ENCODE measurements around the gene ASB2. TPM values are rescaled to one million over a fixed set of nuclear protein-coding genes. Genes with fewer than 3 reads are reported as not detected.

The ASB2 gene
- total RNA-seq, 1 donor from 2014 or later: 19.8 TPM

DNA sequence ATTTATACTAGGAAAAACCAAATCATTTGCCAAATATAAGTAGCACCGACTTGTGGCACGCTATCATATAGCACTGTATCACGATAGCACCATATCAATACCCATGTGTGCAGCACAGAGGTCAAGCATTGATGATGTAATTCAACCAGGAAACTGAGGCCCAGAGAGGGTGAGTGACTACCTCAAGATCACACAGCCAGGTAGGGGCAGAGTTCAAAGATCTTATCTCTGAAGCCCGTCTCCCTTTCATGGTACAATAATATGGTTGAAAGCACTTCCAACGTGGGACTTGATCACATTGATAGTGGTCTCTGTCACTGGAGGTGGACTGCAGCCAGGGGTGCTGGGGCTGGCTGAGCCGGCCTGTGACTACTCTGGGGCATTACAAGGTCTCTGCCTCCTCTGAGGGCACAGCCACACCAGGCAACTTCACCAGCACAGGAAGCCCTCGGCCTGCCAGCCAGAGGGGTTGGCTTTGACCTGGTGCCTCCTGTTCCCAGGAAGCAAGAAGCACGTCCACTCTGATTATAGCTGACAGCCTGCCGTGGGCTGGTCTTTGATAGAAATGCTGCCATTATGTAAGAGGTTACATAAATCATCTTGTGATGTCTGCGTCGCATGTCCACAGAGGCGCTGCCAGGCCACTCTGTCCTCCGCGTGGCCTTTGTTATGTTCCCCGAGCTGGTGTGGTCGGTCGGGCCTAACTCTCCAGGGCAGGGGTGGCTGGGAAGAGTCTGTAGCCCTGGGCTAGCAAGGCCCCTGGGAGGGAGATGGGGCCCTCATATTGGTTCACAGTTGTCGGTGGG is 55.2 kb downstream of the ASB2 start:
- Mint-ChIP-seq H3K4me1 (ENCODE audit: low read depth) (no peaks in the 10 kb centered on the region), H3K9me3 (no peaks in the 10 kb centered on the region), H3K27ac (no peak overlapping the region), H3K4me3 (ENCODE audit: low read depth) (no peak overlapping the region), H3K27me3 (ENCODE audit: low read depth) (peaks cover 5% of the 10 kb centered on the region), H3K36me3 (ENCODE audit: low read depth) (no peaks in the 10 kb centered on the region)
- no peak for DNase-seq (ENCODE audit: low spot score)
- intact Hi-C loops (cut with micrococcal nuclease): no loop called here

DNA sequence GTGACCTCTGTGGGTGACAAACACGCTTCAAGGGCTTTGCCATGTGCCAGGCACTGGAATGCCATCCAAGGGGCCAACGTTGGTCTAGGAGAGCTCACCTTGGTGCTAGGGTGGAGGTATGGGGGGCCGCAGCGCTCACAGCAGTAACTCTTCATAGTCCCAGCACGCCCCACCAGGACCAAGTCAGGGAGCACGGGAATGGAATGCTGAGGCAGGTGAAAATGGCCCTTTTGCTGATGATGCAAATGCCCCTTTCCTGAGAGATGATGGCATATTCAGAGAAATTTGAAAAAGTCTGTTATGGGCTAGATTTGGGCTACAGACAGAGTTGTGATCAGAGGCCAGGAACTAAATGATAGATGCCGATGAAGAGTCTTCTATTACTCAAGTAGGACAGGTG is 59.2 kb downstream of the ASB2 start:
- Mint-ChIP-seq H3K4me3 (ENCODE audit: low read depth) (no peak overlapping the region), H3K4me1 (ENCODE audit: low read depth) (peaks cover 2% of the 10 kb centered on the region), H3K27ac (no peak overlapping the region), H3K27me3 (ENCODE audit: low read depth) (peaks cover 5% of the 10 kb centered on the region), H3K9me3 (peaks cover 4% of the 10 kb centered on the region), H3K36me3 (ENCODE audit: low read depth) (no peaks in the 10 kb centered on the region)
- no peak for DNase-seq (ENCODE audit: low spot score)
- intact Hi-C loops (cut with micrococcal nuclease): no loop called here

- intact Hi-C loops (cut with micrococcal nuclease): no loop called here
- H3K27ac Mint-ChIP-seq: no peak overlapping the region
- no peak for DNase-seq (ENCODE audit: low spot score)
- H3K4me3 Mint-ChIP-seq (ENCODE audit: low read depth): no peak overlapping the region
- peaks cover 5% of the 10 kb centered on the region for H3K27me3 Mint-ChIP-seq (ENCODE audit: low read depth)
- H3K9me3 Mint-ChIP-seq: peaks cover 4% of the 10 kb centered on the region
- H3K36me3 Mint-ChIP-seq (ENCODE audit: low read depth): no peaks in the 10 kb centered on the region
- peaks cover 2% of the 10 kb centered on the region for H3K4me1 Mint-ChIP-seq (ENCODE audit: low read depth)
These were observed 59.9 kb downstream of the ASB2 start for GRCh38 chr14:93916498-93916897.

GRCh38 chr14:93915800-93916199 is 60.6 kb downstream of the ASB2 start:
- DNase-seq (ENCODE audit: low spot score): no peak
- Mint-ChIP-seq H3K27me3 (ENCODE audit: low read depth) (peaks cover 5% of the 10 kb centered on the region), H3K27ac (no peak overlapping the region), H3K4me3 (ENCODE audit: low read depth) (no peak overlapping the region), H3K9me3 (peaks cover 4% of the 10 kb centered on the region), H3K36me3 (ENCODE audit: low read depth) (no peaks in the 10 kb centered on the region), H3K4me1 (ENCODE audit: low read depth) (peaks cover 2% of the 10 kb centered on the region)
- intact Hi-C loops (cut with micrococcal nuclease): no loop called here

- no peaks in the 10 kb centered on the region for H3K36me3 Mint-ChIP-seq (ENCODE audit: low read depth)
- H3K9me3 Mint-ChIP-seq: peaks cover 4% of the 10 kb centered on the region
- intact Hi-C loops (cut with micrococcal nuclease): no loop called here
These were observed 61.2 kb downstream of the ASB2 start for GRCh38 chr14:93915070-93915705.

GRCh38 chr14:93914278-93914677 is 62.1 kb downstream of the ASB2 start:
- H3K36me3 Mint-ChIP-seq (ENCODE audit: low read depth): no peaks in the 10 kb centered on the region
- no peak for DNase-seq (ENCODE audit: low spot score)
- H3K4me1 Mint-ChIP-seq (ENCODE audit: low read depth): peaks cover 2% of the 10 kb centered on the region
- peaks cover 4% of the 10 kb centered on the region for H3K9me3 Mint-ChIP-seq
- no peak overlapping the region for H3K27ac Mint-ChIP-seq
- no peak overlapping the region for H3K4me3 Mint-ChIP-seq (ENCODE audit: low read depth)
- intact Hi-C loops (cut with micrococcal nuclease): no loop called here
- no peaks in the 10 kb centered on the region for H3K27me3 Mint-ChIP-seq (ENCODE audit: low read depth)

More at GRCh38 chr14:93915070-93915705, 61.2 kb downstream of the ASB2 start:
- Mint-ChIP-seq H3K4me3 (ENCODE audit: low read depth) (no peak overlapping the region), H3K27me3 (ENCODE audit: low read depth) (peaks cover 2% of the 10 kb centered on the region), H3K4me1 (ENCODE audit: low read depth) (peaks cover 2% of the 10 kb centered on the region), H3K27ac (no peak overlapping the region)
- no peak for DNase-seq (ENCODE audit: low spot score)

- intact Hi-C loops (cut with micrococcal nuclease): no loop called here
- H3K4me3 Mint-ChIP-seq (ENCODE audit: low read depth): no peak overlapping the region
- no peak overlapping the region for H3K27ac Mint-ChIP-seq
- H3K27me3 Mint-ChIP-seq (ENCODE audit: low read depth): no peaks in the 10 kb centered on the region
- H3K4me1 Mint-ChIP-seq (ENCODE audit: low read depth): peaks cover 2% of the 10 kb centered on the region
- no peaks in the 10 kb centered on the region for H3K36me3 Mint-ChIP-seq (ENCODE audit: low read depth)
- no peak for DNase-seq (ENCODE audit: low spot score)
- peaks cover 4% of the 10 kb centered on the region for H3K9me3 Mint-ChIP-seq
These were observed 63.6 kb downstream of the ASB2 start for GRCh38 chr14:93912782-93913181.

DNA sequence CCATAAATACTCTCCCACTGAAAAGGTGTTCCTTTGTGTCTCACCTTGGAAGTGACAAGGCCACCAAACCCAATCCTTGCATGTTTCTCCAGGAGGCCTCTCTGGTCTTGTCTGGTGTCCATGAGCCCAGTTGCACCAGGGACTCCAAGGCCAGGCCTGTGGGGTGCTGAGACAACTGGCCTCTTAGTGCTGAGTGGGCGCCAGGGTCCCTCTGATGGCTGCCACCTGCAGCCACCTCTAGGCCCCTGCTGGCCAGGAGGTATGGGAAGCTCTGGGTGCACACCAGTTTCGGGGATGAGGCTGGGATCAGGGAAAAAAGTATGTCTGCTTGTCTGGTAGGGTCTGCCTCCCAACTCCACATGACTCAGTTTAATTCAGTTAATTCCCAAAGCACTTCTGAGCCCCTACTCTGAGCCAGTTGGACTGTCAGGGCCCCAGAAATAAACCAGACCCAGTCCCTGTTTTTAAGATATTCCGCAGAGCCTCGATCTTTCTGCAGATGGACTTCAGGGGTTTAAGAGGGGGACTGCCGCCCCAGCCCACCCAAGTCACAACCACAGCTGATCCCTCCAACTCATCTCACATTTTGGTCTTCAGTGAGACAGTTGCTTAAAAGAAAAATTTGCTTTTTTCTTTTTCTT is 64.3 kb downstream of the ASB2 start:
- no peak for DNase-seq (ENCODE audit: low spot score)
- H3K4me1 Mint-ChIP-seq (ENCODE audit: low read depth): peaks cover 2% of the 10 kb centered on the region
- peaks cover 4% of the 10 kb centered on the region for H3K9me3 Mint-ChIP-seq
- no peak overlapping the region for H3K27ac Mint-ChIP-seq
- intact Hi-C loops (cut with micrococcal nuclease): no loop called here
- H3K27me3 Mint-ChIP-seq (ENCODE audit: low read depth): no peaks in the 10 kb centered on the region
- H3K36me3 Mint-ChIP-seq (ENCODE audit: low read depth): no peaks in the 10 kb centered on the region
- no peak overlapping the region for H3K4me3 Mint-ChIP-seq (ENCODE audit: low read depth)

DNA sequence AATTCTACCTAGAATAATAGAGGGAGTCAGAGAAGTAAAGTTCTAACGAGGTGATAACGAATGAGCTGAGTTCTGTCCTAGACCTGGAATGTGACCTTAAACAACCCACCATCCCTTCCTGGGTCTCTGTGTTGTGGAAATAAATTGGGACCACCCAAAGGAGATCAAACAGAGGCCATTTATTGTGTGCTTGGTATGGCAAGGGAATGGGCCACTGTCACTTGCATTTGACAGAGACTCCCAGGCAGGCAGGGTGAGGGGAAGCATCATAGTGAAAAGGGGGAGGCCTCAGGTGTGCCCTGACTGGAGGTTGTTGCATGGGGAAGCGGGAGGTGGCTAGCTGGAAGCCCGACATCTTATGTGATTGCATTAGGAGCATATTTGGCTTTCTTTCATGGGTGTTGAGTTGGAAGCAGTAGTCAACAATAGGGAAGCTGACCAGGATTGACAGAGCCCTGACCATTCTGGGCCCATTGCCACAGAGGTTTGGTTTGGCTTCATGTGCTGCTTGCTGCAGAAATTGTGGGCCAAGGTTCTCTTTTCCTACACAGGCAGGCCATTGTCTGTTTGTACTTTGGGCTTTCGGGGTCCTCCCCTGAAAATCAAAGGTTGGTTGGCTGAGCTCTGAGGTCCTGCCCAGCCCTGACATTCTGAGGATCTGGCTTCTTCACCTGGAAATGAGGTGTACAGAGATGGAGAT is 66.8 kb downstream of the ASB2 start:
- Mint-ChIP-seq H3K4me3 (ENCODE audit: low read depth) (no peak overlapping the region), H3K9me3 (peaks cover 4% of the 10 kb centered on the region), H3K4me1 (ENCODE audit: low read depth) (peaks cover 4% of the 10 kb centered on the region), H3K36me3 (ENCODE audit: low read depth) (no peaks in the 10 kb centered on the region), H3K27ac (no peak overlapping the region), H3K27me3 (ENCODE audit: low read depth) (no peaks in the 10 kb centered on the region)
- DNase-seq (ENCODE audit: low spot score): no peak
- intact Hi-C loops (cut with micrococcal nuclease): no loop called here

DNA sequence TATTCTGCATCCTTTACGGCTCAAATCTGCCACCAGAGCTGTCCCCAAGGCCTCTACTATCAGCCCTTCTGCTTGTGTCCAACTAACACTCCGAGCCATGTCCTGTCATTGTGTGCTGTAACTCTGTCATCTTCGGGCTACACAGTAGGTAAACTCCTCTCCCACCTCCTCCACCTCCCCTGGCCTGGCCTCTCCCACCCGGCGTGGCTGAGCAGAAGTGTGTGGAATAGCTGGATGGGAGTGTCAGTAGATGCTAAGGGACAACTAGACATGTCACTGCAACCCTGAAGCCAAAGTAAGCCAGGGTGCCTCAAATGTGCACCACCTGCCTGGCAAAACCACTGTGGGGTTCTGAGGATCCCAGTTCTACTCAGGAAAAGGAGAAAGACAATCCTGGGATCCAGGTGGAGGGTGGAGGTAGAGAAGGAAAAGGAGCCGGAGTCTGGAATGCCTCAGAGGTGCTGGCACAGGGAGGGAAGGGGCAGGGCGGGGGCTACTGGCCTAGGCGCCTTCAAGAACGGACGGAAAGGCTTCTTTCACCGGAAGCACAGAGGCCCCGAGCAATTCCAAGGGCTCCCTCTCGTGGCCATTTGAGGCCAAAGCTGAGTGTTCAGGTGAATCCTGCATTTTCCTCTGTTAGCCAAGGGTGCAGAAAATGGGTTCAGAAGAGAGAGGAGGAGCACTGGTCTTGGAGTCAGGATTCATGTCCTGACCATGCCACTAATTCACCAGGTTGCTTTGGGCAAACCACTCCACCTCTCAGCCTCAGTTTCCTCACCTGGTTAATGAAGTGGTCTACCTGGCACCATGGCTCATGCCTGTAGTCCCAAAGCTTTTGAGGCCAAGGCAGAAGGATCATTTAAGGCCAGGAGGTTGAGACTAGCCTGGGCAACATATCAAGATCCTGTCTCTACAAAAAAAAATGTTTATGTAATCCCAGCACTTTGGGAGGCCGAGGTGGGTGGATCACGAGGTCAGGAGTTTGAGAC is 69.7 kb downstream of the ASB2 start:
- H3K4me3 Mint-ChIP-seq (ENCODE audit: low read depth): no peak overlapping the region
- H3K36me3 Mint-ChIP-seq (ENCODE audit: low read depth): no peaks in the 10 kb centered on the region
- no peak overlapping the region for H3K27ac Mint-ChIP-seq
- intact Hi-C loops (cut with micrococcal nuclease): no loop called here
- peaks cover 2% of the 10 kb centered on the region for H3K4me1 Mint-ChIP-seq (ENCODE audit: low read depth)
- peak; percentile 43 for DNase-seq (ENCODE audit: low spot score)
- H3K27me3 Mint-ChIP-seq (ENCODE audit: low read depth): peaks cover 2% of the 10 kb centered on the region
- H3K9me3 Mint-ChIP-seq: no peaks in the 10 kb centered on the region

DNA sequence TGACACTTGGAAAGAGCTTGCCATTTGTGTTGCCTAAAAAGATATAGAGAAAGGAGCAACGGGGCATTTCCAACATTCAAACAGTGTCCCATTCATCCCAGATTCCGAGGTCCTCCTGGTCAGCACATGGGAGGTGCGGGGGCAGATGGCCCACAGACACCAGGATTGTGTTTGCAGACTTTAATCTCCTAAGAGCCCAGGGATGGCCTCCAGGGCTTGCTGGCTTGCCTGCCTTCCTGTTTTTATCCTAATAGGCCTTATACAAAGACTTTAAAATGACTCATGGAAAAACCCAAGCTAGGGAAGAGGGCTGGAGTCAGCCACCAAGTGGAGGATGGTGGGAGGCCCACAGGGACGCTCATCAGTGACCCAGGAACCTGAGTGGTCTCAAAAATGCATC is 70.7 kb downstream of the ASB2 start:
- Mint-ChIP-seq H3K4me1 (ENCODE audit: low read depth) (peaks cover 2% of the 10 kb centered on the region), H3K27me3 (ENCODE audit: low read depth) (peaks cover 2% of the 10 kb centered on the region), H3K27ac (no peak overlapping the region), H3K9me3 (no peaks in the 10 kb centered on the region), H3K36me3 (ENCODE audit: low read depth) (no peaks in the 10 kb centered on the region), H3K4me3 (ENCODE audit: low read depth) (no peak overlapping the region)
- intact Hi-C loops (cut with micrococcal nuclease): no loop called here
- DNase-seq (ENCODE audit: low spot score): no peak

All from activated T-helper 2 cell treated with anti-CD3 and anti-CD28 coated beads, Interferon-gamma antibody, Interleukin-2, Interleukin-4, amounts not matched to agents 10 μg/mL and 5 μg/mL and 100 μg/mL, durations not matched to agents 14 hours and 24 hours and 36 hours (primary cell).